Testis (tissue), 3 donors: ENCODE measurements around the gene MRPL18. TPM values are rescaled to one million over a fixed set of nuclear protein-coding genes. Genes with fewer than 3 reads are reported as not detected.
A peak's percentile ranks its signal among the peaks of the same experiment; 100 is the strongest.

Source experiments
- DNase-seq: peaks from one replicate; pipeline ENCODE4 v3.0.0-alpha.2; 2019
- H3K27ac ChIP-seq, 2 donors: fragments of 200-600 bp; sonication (generic); one replicate each; pipeline ENCODE4 v1.5.1; 2019
- H3K27me3 ChIP-seq: fragments of 200-600 bp; sonication (generic); one replicate; pipeline ENCODE4 v1.5.1; 2019
- H3K36me3 ChIP-seq: fragments of 200-600 bp; sonication (generic); one replicate; pipeline ENCODE4 v1.5.1; 2017; ENCODE audit warnings: low read depth; ENCODE audit errors: missing control alignments
- H3K4me1 ChIP-seq: fragments of 200-600 bp; sonication (generic); one replicate; pipeline ENCODE4 v1.5.1; 2019
- H3K4me3 ChIP-seq, 2 donors: fragments of 200-600 bp; sonication (generic); one replicate each; pipeline ENCODE4 v1.5.1; 2017 to 2019
- H3K9me3 ChIP-seq: fragments of 200-600 bp; sonication (generic); one replicate; pipeline ENCODE4 v1.5.1; 2017
- CTCF ChIP-seq, 3 experiments: fragments of 450-650 bp in 2 of 3; fragments of 200-600 bp in 1 of 3; sonication (generic) in 1 of 3; IDR thresholded peaks; one replicate each; pipeline ENCODE4 v1.5.1; 2016 to 2019; ENCODE audit warnings: antibody characterized with exemption in 3 of 3, mild to moderate bottlenecking in 2 of 3, moderate library complexity in 1 of 3
- POLR2A ChIP-seq: fragments of 450-650 bp; IDR thresholded peaks from one replicate; pipeline ENCODE4 v1.6.1; 2017; ENCODE audit warnings: antibody characterized with exemption, mild to moderate bottlenecking, moderate library complexity
- WGBS, 2 donors: methylation state at CpG; one replicate each; pipeline ENCODE4 v1.1.5; 2018; 5-methylcytosine and 5-hydroxymethylcytosine counted together
- intact Hi-C: fragments of 100-400 bp; cut with DNase I; formaldehyde crosslinking; loops from one replicate; pipeline ENCODE4 v1.15.1; 2023; ENCODE audit warnings: low total_unique reads
- polyA plus RNA-seq: library from polyadenylated mRNA; stranded (reverse); fragments of 350-450 nt; fragmentation: Illumina TruSeq; extraction: RNeasy Lipid Tissue Mini Kit (QIAGEN cat#74804); gene quantifications from one replicate; pipeline ENCODE4 v1.2.3, GENCODE V29; 2014; ENCODE audit warnings: low read depth, low replicate concordance; ENCODE audit not compliant: insufficient read depth
- total RNA-seq, 2 donors: library from RNA; depleted of rRNA; stranded (reverse); fragments of >200 nt; gene quantifications; one replicate each; pipeline ENCODE4 v1.2.3, GENCODE V29; 2016

MRPL18 gene
- total and polyA plus RNA-seq, 3 donors from 2014 or later: 60.3 to 73.9 (median 71.3) TPM

- TF ChIP-seq POLR2A (no peak), CTCF (IDR thresholded peaks at IDR 0.05) (no peak)
- H3K36me3 ChIP-seq: no peaks in the 10 kb centered on the region
- no peak for DNase-seq
- 91 to 95% methylated on average over 5 of the region's 5 CpGs for WGBS, 2 donors
- H3K9me3 ChIP-seq: no peaks in the 10 kb centered on the region
- H3K27me3 ChIP-seq: no peaks in the 10 kb centered on the region
- H3K4me1 ChIP-seq: peaks cover 25% of the 10 kb centered on the region
- H3K4me3 ChIP-seq: no peak overlapping the region
- H3K27ac ChIP-seq: no peak overlapping the region
- intact Hi-C loops: no loop called here
Observed at GRCh38 chr6:159833997-159834603, 43.8 kb downstream of the MRPL18 start.

- peak overlapping the region in 1 of 2 donors; percentile 35 for H3K4me3 ChIP-seq
- WGBS, 2 donors: 55 to 56% methylated on average over 18 to 29 of the region's 29 CpGs
- H3K36me3 ChIP-seq: no peaks in the 10 kb centered on the region
- TF ChIP-seq CTCF (IDR thresholded peaks at IDR 0.05): no peak
- no peak for TF ChIP-seq POLR2A
- H3K4me1 ChIP-seq: peaks cover 25% of the 10 kb centered on the region
- DNase-seq: peak; percentile 50
- H3K9me3 ChIP-seq: no peaks in the 10 kb centered on the region
- H3K27ac ChIP-seq: peak overlapping the region; percentile 60 to 68
- H3K27me3 ChIP-seq: no peaks in the 10 kb centered on the region
- intact Hi-C loops: no loop called here
Observed at GRCh38 chr6:159836718-159837490, 46.6 kb downstream of the MRPL18 start.

- intact Hi-C loops: no loop called here
- peaks cover 25% of the 10 kb centered on the region for H3K4me1 ChIP-seq
- no peaks in the 10 kb centered on the region for H3K27me3 ChIP-seq
- H3K27ac ChIP-seq: peak overlapping the region in 1 of 2 donors; percentile 60
- WGBS, 2 donors: 73 to 82% methylated on average over 8 of the region's 8 CpGs
- H3K36me3 ChIP-seq: no peaks in the 10 kb centered on the region
- DNase-seq: no peak
- no peaks in the 10 kb centered on the region for H3K9me3 ChIP-seq
- no peak overlapping the region for H3K4me3 ChIP-seq
- TF ChIP-seq POLR2A (no peak), CTCF (IDR thresholded peaks at IDR 0.05) (no peak)
Observed at GRCh38 chr6:159837511-159837910, 47.2 kb downstream of the MRPL18 start.

- Histone ChIP-seq H3K4me1 (peaks cover 25% of the 10 kb centered on the region), H3K27ac (no peak overlapping the region), H3K4me3 (no peak overlapping the region), H3K9me3 (no peaks in the 10 kb centered on the region), H3K36me3 (no peaks in the 10 kb centered on the region), H3K27me3 (no peaks in the 10 kb centered on the region)
- TF ChIP-seq CTCF (IDR thresholded peaks at IDR 0.05) (no peak), POLR2A (no peak)
- DNase-seq: no peak
- 71 to 84% methylated on average over 7 of the region's 7 CpGs for WGBS, 2 donors
- intact Hi-C loops: no loop called here
Observed at GRCh38 chr6:159838020-159838744, 47.9 kb downstream of the MRPL18 start.
